Upper lobe of right lung (tissue), 1 donor: ENCODE data around the gene EXOSC7. TPM values are rescaled to one million over a fixed set of nuclear protein-coding genes. Genes with fewer than 3 reads are reported as not detected.

Source experiments
- ATAC-seq: fragments of 200-7000 bp; cut with Tn5 transposase; one replicate; pipeline ENCODE4 v1.9.1; 2020; ENCODE audit warnings: mild to moderate bottlenecking, moderate library complexity
- DNase-seq: peaks from one replicate; pipeline ENCODE4 v3.0.0-alpha.2; 2020
- H3K27ac ChIP-seq: fragments of 200-600 bp; one replicate; pipeline ENCODE4 v1.8.0; 2022
- H3K27me3 ChIP-seq: fragments of 200-600 bp; one replicate; pipeline ENCODE4 v1.8.0; 2022; ENCODE audit warnings: mild to moderate bottlenecking
- H3K36me3 ChIP-seq: fragments of 200-600 bp; one replicate; pipeline ENCODE4 v1.8.0; 2022
- H3K4me1 ChIP-seq: fragments of 200-600 bp; one replicate; pipeline ENCODE4 v1.8.0; 2022
- H3K4me3 ChIP-seq: fragments of 200-600 bp; one replicate; pipeline ENCODE4 v1.8.0; 2022; ENCODE audit warnings: mild to moderate bottlenecking
- H3K9me3 ChIP-seq: fragments of 200-600 bp; one replicate; pipeline ENCODE4 v1.8.0; 2022
- intact Hi-C: fragments of 100-400 bp; cut with DNase I; formaldehyde crosslinking; loops from one replicate; pipeline ENCODE4 v1.11.0; 2022
- total RNA-seq: library from RNA; stranded (reverse); fragmentation: NEBNext Ultra II Directional; extraction: Animal tissue kit (Norgen Biotek cat#: 25700); gene quantifications from one replicate; pipeline ENCODE4 v1.2.1, GENCODE V29; 2021
- TF ChIP-seq, protein P1 (sequence below): fragments of 200-600 bp; IDR thresholded peaks from one replicate; pipeline ENCODE4 v1.8.0; 2022; ENCODE audit warnings: antibody characterized with exemption
- donor health status: DM: no; HTN: yes; CAD: no; lungs with severe emphysema.

EXOSC7 gene
- total RNA-seq, 1 donor from 2014 or later = 36.2 TPM

DNA sequence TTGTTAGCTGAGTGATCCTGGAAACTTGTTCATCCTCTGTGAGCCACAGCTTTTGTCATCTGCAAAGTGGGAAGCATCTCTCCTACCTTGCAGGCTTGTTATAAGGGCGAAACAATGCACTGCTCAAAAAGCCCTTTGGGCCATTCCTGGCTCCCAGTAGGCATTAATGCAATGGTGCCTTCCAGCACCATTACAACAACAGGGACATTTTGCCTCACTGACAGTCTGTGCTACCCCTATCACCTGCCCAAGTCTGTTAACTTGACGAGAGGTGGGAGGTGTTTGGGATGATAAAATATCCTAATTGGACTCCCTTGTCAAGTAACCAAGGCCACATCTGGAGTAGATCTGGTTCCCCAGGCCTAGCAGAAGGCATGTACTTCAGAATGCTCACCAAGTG lies 44.3 kb upstream of the EXOSC7 start:
- ATAC-seq = no peak
- intact Hi-C loops = no loop called here

DNA sequence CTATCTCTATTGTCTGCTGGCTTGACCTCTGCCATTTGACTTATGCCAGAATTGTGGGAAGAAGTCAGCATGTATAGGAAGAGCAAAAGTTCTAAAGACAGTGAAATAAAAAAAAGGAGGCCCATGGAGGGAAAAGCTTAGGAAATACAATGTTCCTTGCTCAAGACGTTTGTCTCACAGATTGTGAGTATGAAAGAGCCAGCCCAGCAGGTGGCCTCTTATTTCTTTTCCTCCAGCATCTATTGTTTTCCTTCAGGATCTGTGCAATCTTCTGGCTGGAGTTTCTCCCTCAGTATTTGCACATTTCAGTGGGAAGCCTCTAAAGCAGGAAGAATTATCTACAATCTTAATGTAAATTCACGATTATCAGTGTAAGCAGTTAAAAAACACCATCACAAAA lies 43.8 kb upstream of the EXOSC7 start:
- Histone ChIP-seq H3K27me3 (no peaks in the 10 kb centered on the region), H3K4me3 (no peak overlapping the region), H3K36me3 (peaks cover 68% of the 10 kb centered on the region), H3K9me3 (no peaks in the 10 kb centered on the region), H3K4me1 (peaks cover 3% of the 10 kb centered on the region), H3K27ac (no peak overlapping the region)
- TF ChIP-seq, protein P1, sequence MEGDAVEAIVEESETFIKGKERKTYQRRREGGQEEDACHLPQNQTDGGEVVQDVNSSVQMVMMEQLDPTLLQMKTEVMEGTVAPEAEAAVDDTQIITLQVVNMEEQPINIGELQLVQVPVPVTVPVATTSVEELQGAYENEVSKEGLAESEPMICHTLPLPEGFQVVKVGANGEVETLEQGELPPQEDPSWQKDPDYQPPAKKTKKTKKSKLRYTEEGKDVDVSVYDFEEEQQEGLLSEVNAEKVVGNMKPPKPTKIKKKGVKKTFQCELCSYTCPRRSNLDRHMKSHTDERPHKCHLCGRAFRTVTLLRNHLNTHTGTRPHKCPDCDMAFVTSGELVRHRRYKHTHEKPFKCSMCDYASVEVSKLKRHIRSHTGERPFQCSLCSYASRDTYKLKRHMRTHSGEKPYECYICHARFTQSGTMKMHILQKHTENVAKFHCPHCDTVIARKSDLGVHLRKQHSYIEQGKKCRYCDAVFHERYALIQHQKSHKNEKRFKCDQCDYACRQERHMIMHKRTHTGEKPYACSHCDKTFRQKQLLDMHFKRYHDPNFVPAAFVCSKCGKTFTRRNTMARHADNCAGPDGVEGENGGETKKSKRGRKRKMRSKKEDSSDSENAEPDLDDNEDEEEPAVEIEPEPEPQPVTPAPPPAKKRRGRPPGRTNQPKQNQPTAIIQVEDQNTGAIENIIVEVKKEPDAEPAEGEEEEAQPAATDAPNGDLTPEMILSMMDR = no peak
- no peak for DNase-seq
- intact Hi-C loops = no loop called here
- ATAC-seq = no peak

More for the DNA sequence above, 44.3 kb upstream of the EXOSC7 start:
- no peak overlapping the region for H3K27ac ChIP-seq
- no peaks in the 10 kb centered on the region for H3K9me3 ChIP-seq
- no peak overlapping the region for H3K4me3 ChIP-seq
- H3K27me3 ChIP-seq = no peaks in the 10 kb centered on the region
- DNase-seq = no peak
- H3K36me3 ChIP-seq = peaks cover 73% of the 10 kb centered on the region
- TF ChIP-seq, protein P1 = no peak
- H3K4me1 ChIP-seq = peaks cover 3% of the 10 kb centered on the region

DNA sequence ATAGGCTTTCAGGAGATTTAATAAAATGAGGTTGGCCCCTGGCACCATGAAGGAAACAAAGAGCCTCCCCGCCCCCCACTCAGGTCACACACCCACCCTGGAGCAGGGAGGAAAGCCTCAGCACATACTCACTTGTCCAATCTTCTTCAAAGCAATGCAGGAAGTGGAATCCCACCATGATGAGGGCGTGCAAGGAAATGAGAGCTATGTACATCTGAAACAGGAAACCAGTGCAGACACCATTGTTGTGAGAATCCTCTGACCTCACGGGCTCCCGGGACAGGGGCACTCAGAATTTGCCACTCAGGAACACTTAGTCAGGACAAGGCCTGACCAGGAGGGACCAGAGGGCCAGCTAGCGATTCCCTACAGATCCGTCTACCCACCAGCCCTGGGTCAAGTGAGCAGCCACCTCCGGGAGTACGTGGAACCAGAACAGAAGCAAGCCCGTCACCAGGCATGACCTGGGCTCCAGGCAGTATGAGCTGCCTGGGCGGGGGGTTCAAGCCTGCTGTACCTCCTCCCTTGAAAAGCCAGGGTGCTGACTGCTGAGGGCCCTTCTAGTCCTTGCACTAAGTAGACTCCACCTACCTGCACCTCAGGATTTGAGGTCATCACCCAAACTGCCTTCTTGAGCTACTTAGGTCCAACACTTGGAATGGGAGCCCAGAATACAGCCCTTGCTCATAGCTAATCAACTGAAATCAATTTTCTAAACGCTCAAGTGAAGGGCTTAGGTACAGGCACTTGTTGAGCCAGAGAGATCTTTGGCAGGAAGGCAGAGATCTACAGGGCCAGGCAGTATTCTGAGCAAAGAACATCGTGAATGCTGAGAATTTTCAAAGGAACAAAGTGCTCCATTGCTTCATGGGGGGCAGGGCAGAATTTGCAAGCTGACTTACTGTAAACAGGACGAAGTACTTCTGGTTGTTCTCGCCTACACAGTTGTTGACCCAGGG lies 42.8 kb upstream of the EXOSC7 start:
- Histone ChIP-seq H3K4me1 (peaks cover 8% of the 10 kb centered on the region), H3K36me3 (peaks cover 58% of the 10 kb centered on the region), H3K27me3 (no peaks in the 10 kb centered on the region), H3K27ac (peak overlapping the region; percentile 58), H3K9me3 (no peaks in the 10 kb centered on the region), H3K4me3 (no peak overlapping the region)
- TF ChIP-seq, protein P1 = no peak
- no peak for DNase-seq
- ATAC-seq = peak; percentile 63
- intact Hi-C loops = no loop called here

DNA sequence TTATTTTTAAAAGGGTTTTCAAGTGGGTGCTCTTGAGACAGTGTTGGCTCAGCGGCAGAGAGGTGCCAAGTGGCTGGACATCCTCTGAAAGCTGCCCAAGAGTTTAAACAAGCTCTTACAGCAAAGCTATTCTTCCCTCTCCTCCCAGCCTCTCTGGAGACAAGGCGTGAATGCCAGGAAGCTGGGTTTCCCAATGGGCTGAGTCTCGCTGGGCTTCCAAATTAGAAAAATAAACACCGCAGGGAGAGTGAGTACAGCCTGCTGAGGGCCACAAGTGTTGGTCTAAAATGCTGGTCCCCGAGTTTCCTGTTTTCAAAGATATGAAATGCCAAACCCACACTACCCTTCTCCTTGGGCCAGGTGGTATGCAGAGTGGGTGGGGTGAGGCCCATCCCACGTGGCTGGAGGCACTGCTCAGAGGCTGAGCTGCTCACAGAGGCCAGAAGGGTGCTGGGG lies 36.4 kb upstream of the EXOSC7 start:
- no peak overlapping the region for H3K4me3 ChIP-seq
- H3K9me3 ChIP-seq = no peaks in the 10 kb centered on the region
- H3K27me3 ChIP-seq = no peaks in the 10 kb centered on the region
- peaks cover 53% of the 10 kb centered on the region for H3K36me3 ChIP-seq
- intact Hi-C loops = no loop called here
- peak overlapping the region; percentile 70 for H3K27ac ChIP-seq
- peaks cover 23% of the 10 kb centered on the region for H3K4me1 ChIP-seq
- ATAC-seq = peak; percentile 94
- peak; percentile 84 for DNase-seq
- TF ChIP-seq, protein P1 = no peak

DNA sequence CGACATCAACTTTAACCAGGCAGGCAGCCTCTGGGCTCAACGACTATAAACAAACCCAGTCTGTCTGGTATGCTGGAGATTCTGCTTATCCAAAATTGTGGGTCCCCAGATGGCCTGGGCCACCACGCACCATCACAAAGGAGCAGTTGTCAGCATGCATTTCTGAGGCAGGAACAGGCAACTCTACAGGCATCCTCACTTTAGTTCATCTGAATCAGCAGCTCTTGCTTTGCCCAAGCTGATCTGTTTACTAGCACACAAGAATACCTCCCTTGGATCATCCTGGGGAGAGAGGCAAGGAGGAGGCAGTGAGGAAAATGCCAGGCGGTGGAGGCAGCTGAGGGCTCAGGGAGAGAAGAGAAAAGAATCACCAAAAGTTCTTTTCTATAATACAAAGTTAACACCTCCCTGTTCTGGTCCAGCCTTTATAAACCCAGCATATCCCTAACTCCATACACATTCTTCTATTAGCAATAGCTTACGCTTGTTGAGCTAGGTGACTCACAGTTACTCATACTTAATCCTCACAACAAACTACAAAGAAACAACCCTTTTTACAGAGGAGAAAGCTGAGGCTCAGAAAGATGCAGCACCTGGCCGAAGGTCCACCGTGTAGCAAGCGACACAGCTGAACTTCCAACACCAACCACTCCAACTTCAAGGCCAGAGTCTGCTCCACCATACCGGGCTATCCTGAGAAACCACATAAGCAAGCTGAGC lies 33.7 kb upstream of the EXOSC7 start:
- TF ChIP-seq, protein P1 = no peak
- Histone ChIP-seq H3K36me3 (peaks cover 62% of the 10 kb centered on the region), H3K4me3 (no peak overlapping the region), H3K9me3 (no peaks in the 10 kb centered on the region), H3K27me3 (no peaks in the 10 kb centered on the region), H3K27ac (no peak overlapping the region), H3K4me1 (peaks cover 23% of the 10 kb centered on the region)
- DNase-seq (no peak), ATAC-seq (no peak)
- intact Hi-C loops = no loop called here
